ENCODE measurements around the gene RASA2. TPM values are rescaled to one million over a fixed set of nuclear protein-coding genes. Genes with fewer than 3 reads are reported as not detected.
"Not testable (repeated sequence)": the region's sequence is repeated elsewhere in the genome, so short reads cannot be mapped to it uniquely, and the experiment has no call there.

Gene RASA2
- total RNA-seq, 2 donors from 2014 or later, result 7.8 to 13.5 TPM

- intact Hi-C loops (cut with DNase I), result no loop called here
- H3K4me3 ChIP-seq, result no peak overlapping the region
- no peaks in the 10 kb centered on the region for H3K9me3 ChIP-seq
- no peak overlapping the region for H3K27ac ChIP-seq
- DNase-seq (ENCODE audit: low spot score), result no peak
- no peaks in the 10 kb centered on the region for H3K36me3 ChIP-seq
- no peaks in the 10 kb centered on the region for H3K27me3 ChIP-seq (replicated peaks; ENCODE audit: insufficient read depth)
- WGBS, result 88% methylated on average over 2 of the region's 2 CpGs
- H3K4me1 ChIP-seq (replicated peaks), result no peaks in the 10 kb centered on the region
- TF ChIP-seq POLR2A (IDR thresholded peaks at IDR 0.05) (no peak), POLR2AphosphoS5 (IDR thresholded peaks at IDR 0.05) (no peak), CTCF (IDR thresholded peaks at IDR 0.05) (no peak)
Observed at GRCh38 chr3:141478139-141478538, 8.7 kb upstream of the RASA2 start.

- H3K27ac ChIP-seq; intact Hi-C loops (cut with DNase I); H3K4me1 ChIP-seq (replicated peaks); H3K36me3 ChIP-seq; DNase-seq (ENCODE audit: low spot score); H3K4me3 ChIP-seq; H3K27me3 ChIP-seq (replicated peaks; ENCODE audit: insufficient read depth); H3K9me3 ChIP-seq: not testable (repeated sequence)
- 67% methylated on average over 1 of the region's 1 CpG for WGBS
Observed at GRCh38 chr3:141478840-141479239, 8.0 kb upstream of the RASA2 start.

DNA sequence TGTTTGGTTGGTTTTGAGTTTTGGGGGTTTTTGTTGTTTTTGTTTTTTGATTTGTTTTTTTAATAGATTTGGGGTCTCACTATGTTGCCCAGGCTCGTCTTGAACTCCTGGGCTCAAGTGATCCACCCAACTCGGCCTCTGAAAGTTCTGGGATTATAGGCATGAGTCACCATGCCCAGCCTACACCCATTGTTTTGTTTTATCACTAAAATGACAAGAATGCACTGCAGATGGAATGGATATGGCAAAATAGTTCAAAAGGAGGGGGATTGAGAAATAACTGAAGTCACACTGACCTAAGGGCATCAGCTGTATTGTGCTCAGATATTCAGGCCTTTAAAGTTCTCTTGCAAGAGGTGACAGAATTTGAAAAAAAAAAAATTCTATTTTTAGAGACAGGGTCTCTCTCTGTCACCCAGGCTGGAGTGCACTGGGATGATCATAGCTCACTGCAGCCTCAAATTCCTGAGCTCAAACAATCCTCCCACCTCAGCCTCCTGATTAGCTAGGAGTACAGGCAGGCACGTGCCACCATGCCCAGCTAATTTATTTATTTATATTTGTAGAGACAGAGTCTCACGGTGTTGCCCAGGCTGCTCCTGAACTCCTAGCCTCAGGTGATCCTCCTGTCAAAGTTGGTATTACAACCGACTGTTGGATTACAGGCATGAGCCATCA is 4.4 kb upstream of the RASA2 start:
- 73% methylated on average over 5 of the region's 5 CpGs for WGBS

DNA sequence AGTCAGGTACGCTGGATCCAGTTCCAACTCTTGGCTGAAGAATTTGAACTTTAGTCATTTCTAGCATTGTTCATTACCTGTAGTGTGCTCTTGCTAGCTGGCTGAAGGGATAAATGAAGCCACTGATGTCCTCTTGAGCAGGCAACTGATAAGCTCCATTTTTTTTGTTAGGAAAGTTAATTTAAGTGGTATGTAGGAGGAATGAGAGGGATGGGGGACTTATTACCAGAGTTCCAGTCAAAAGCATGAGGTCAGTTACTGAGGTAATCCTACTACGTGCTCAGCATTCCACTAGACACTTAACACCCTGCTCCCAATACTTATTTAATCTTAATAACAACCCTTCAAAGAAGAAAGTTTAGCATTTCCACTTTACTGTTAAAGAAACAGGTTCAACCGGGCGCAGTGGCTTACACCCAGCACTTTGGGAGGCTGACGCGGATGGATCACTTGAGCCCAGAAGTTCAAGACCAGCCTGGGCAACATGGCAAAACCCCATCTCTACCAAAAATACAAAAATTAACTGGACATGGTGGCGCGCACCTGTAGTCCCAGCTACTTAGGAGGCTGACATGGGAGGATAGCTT is 2.0 kb upstream of the RASA2 start:
- H3K9me3 ChIP-seq, result no peaks in the 10 kb centered on the region
- no peaks in the 10 kb centered on the region for H3K36me3 ChIP-seq
- intact Hi-C loops (cut with DNase I), result no loop called here
- no peak for DNase-seq (ENCODE audit: low spot score)
- no peak overlapping the region for H3K27ac ChIP-seq
- no peaks in the 10 kb centered on the region for H3K27me3 ChIP-seq (replicated peaks; ENCODE audit: insufficient read depth)
- no peak overlapping the region for H3K4me3 ChIP-seq
- H3K4me1 ChIP-seq (replicated peaks), result no peaks in the 10 kb centered on the region
- 93% methylated on average over 8 of the region's 8 CpGs for WGBS
- TF ChIP-seq POLR2AphosphoS5 (IDR thresholded peaks at IDR 0.05) (no peak), CTCF (IDR thresholded peaks at IDR 0.05) (no peak)

More for the DNA sequence above, 4.4 kb upstream of the RASA2 start:
- Histone ChIP-seq H3K27ac (no peak overlapping the region), H3K27me3 (replicated peaks; ENCODE audit: insufficient read depth) (no peaks in the 10 kb centered on the region), H3K4me1 (replicated peaks) (no peaks in the 10 kb centered on the region), H3K9me3 (no peaks in the 10 kb centered on the region), H3K4me3 (no peak overlapping the region), H3K36me3 (no peaks in the 10 kb centered on the region)
- TF ChIP-seq CTCF (IDR thresholded peaks at IDR 0.05) (no peak), POLR2A (IDR thresholded peaks at IDR 0.05) (no peak), POLR2AphosphoS5 (IDR thresholded peaks at IDR 0.05) (no peak)
- intact Hi-C loops (cut with DNase I), result no loop called here
- no peak for DNase-seq (ENCODE audit: low spot score)

- H3K36me3 ChIP-seq, result no peaks in the 10 kb centered on the region
- intact Hi-C loops (cut with DNase I), result loop anchor here (2.0 kb wide), 1 partner anchor 253 kb away; the partner anchor contains the start of gene RNF7
- H3K27ac ChIP-seq, result peak overlapping the region; percentile 70 to 96
- H3K4me3 ChIP-seq, result peak overlapping the region in 1 of 2 donors; percentile 96
- H3K27me3 ChIP-seq (replicated peaks; ENCODE audit: insufficient read depth), result no peaks in the 10 kb centered on the region
- 60% methylated on average over 10 of the region's 10 CpGs for WGBS
- DNase-seq (ENCODE audit: low spot score), result no peak
- no peaks in the 10 kb centered on the region for H3K9me3 ChIP-seq
- TF ChIP-seq POLR2AphosphoS5 (IDR thresholded peaks at IDR 0.05) (no peak), POLR2A (IDR thresholded peaks at IDR 0.05) (no peak), CTCF (IDR thresholded peaks at IDR 0.05) (no peak)
- H3K4me1 ChIP-seq (replicated peaks), result no peaks in the 10 kb centered on the region
Observed at GRCh38 chr3:141485641-141486495, 959 bp upstream of the RASA2 start.

Data from prostate gland (tissue), 2 donors.